Lower leg skin (tissue), 3 donors: ENCODE data around the gene GOSR1.
"Not testable (repeated sequence)": the region's sequence is repeated elsewhere in the genome, so short reads cannot be mapped to it uniquely, and the experiment has no call there.

Source experiments
- POLR2A ChIP-seq, 2 donors: fragments of 450-650 bp; IDR thresholded peaks; one replicate each; pipeline ENCODE4 v1.6.1; 2016 to 2017; ENCODE audit warnings: antibody characterized with exemption in 2 of 2, mild to moderate bottlenecking in 1 of 2, moderate library complexity in 1 of 2
- TF ChIP-seq, protein P1 (sequence below), 3 donors: fragments of 450-650 bp; IDR thresholded peaks; one replicate each; pipeline ENCODE4 v1.5.1; 2016; ENCODE audit warnings: antibody characterized with exemption in 3 of 3, mild to moderate bottlenecking in 3 of 3, moderate library complexity in 2 of 3

GRCh38 chr17:30574806-30575205 lies 97.6 kb downstream of the GOSR1 start:
- TF ChIP-seq POLR2A (IDR thresholded peaks at IDR 0.05) = not testable (repeated sequence)
- TF ChIP-seq, protein P1, sequence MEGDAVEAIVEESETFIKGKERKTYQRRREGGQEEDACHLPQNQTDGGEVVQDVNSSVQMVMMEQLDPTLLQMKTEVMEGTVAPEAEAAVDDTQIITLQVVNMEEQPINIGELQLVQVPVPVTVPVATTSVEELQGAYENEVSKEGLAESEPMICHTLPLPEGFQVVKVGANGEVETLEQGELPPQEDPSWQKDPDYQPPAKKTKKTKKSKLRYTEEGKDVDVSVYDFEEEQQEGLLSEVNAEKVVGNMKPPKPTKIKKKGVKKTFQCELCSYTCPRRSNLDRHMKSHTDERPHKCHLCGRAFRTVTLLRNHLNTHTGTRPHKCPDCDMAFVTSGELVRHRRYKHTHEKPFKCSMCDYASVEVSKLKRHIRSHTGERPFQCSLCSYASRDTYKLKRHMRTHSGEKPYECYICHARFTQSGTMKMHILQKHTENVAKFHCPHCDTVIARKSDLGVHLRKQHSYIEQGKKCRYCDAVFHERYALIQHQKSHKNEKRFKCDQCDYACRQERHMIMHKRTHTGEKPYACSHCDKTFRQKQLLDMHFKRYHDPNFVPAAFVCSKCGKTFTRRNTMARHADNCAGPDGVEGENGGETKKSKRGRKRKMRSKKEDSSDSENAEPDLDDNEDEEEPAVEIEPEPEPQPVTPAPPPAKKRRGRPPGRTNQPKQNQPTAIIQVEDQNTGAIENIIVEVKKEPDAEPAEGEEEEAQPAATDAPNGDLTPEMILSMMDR (IDR thresholded peaks at IDR 0.05) = not testable (repeated sequence)
